ENCODE data around the gene SVIL.
A peak's percentile ranks its signal among the peaks of the same experiment; 100 is the strongest.
"Not testable (repeated sequence)": the region's sequence is repeated elsewhere in the genome, so short reads cannot be mapped to it uniquely, and the experiment has no call there.

SVIL gene

DNA sequence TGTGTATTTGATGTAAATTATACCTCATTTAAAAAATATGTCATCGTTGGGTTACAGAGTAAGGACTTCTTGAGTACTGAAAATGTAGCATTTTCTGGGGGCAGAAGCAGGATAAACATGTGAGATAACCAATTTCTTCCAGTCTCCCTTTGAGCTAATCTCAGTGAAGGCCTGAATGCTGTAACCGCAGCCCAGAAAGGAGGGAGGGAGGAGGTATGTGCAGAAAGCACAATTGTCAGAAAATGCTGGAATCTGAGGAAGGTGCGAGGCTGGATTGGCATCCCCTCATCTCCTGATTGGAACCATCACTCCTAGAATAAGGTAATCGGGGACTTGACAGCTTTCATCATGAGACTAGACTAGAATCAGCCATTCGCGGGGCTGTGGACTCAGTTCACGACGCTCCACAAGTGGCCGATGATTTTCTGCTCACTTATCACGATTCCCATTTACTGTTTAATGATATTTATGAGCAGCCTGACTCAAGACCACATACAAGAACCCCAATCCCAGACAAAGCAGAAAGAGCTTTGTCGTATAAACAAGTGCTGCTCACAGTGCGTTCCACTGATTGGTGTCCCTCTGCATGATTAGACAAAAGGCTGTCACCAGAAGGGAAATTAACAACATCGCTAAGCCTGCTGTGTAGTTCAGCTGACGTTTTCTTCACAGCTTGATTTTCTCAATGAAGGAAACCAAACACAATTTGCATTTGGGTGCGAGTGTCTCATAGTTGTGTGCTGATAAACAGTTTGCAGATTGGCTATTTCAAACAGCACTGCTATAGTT lies 93.2 kb downstream of the SVIL start:
- DNase-seq (ENCODE audit: low spot score): no peak

GRCh38 chr10:29540016-29540415 lies 94.8 kb downstream of the SVIL start:
- DNase-seq (ENCODE audit: low spot score): no peak

DNA sequence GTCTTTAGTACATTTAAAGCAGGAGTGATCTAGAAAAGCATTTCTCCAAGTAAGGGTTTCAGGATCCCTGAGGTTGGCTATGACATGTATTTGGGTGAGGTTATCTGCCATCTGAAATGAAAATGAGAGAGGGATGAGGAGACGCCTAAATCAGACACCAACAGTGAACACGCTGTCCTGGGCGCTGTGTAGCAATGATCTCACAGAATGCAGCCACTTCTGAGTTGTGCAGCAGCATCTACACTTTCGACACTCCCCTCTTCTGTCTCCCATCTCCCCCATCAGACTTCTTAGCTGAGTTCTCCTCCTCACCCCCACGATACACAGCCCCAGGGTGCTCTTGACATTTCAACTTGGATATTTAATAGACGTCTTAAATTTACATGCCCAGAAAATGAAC lies 95.4 kb downstream of the SVIL start:
- DNase-seq (ENCODE audit: low spot score): no peak

DNA sequence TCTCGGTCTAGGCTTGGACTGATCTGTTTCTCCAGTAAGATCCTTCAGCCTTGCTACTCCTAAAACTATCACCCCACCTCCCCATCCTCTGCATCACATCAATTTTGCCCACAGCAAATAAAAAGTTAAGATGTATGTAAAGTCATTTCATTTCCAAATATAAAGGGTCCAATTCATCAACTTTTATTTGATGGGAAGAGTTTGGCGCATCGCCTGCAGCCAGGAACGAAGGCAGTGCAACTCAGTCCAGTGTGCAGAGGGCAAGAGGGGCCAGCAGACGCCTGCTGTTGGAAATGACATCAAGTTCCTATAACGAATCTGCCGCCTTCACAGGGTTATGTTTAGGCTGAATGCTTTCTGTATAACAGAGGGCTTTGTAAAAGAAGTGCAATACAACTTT lies 97.0 kb downstream of the SVIL start:
- no peak for DNase-seq (ENCODE audit: low spot score)

GRCh38 chr10:29536691-29537090 lies 98.1 kb downstream of the SVIL start:
- DNase-seq (ENCODE audit: low spot score): not testable (repeated sequence)

- DNase-seq (ENCODE audit: low spot score): no peak
These were observed 98.9 kb downstream of the SVIL start for GRCh38 chr10:29535778-29536453.

- peak; percentile 85 for DNase-seq (ENCODE audit: low spot score)
These were observed 99.6 kb downstream of the SVIL start for GRCh38 chr10:29535012-29535777.

- DNase-seq (ENCODE audit: low spot score): no peak
These were observed 100.2 kb downstream of the SVIL start for GRCh38 chr10:29534590-29534989.

DNA sequence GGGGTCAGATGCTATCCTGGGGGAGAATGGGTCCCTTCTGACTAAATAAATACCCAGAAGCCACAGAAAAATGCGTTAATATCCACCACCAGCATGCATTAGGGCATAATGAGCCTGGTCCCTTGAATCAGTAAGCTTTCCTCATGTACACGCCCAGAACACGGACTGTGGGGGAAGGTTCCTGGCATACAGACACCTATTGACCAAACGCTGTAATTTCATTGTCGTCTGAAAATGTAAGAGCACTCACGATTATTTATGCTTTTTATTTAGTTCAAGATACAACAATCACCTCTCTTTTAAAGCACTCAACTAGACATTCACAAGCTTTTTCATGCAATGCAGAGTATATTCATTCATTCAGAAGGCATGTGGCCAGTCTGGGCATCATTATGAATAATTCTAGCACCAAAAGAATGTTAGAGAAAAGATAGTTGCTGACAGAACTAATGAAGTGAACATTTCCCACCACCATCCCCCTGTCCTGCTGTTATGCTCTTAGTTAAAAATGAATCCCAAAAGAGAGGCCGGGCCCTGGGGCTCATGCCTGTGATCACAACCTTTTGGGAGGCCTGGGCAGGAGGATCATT lies 101.0 kb downstream of the SVIL start:
- no peak for DNase-seq (ENCODE audit: low spot score)

- DNase-seq (ENCODE audit: low spot score): no peak
These were observed 101.7 kb downstream of the SVIL start for GRCh38 chr10:29533046-29533445.

DNA sequence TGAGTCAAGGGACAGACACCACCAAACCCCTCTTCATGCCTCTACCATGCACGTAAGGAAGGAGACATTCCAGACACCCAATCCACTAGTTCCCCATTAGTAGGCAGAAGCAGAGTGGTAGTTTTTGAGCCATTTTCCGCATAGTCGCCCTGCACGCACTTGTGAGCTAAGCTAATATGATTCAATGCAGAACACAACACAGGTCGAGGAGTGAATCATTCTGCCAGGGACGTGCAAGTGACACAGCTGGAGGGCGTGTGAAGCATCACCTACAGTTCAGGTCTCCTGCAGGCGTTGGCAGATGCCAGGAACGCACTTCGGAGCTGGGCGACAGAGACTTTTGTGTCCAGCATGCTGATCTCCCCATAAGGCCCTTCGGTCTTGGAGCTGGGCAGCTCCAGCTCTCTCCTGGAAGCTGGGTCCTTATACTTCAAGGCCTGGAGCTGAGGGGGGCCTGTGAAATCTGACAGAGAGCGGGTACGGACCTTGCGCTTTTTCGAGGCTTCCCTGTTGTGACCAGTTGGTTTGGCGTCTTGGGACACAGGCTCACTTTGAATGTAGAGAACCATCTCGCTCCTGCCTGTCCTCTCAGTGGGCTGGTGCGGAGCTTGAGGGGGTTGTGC lies 102.4 kb downstream of the SVIL start:
- no peak for DNase-seq (ENCODE audit: low spot score)

DNA sequence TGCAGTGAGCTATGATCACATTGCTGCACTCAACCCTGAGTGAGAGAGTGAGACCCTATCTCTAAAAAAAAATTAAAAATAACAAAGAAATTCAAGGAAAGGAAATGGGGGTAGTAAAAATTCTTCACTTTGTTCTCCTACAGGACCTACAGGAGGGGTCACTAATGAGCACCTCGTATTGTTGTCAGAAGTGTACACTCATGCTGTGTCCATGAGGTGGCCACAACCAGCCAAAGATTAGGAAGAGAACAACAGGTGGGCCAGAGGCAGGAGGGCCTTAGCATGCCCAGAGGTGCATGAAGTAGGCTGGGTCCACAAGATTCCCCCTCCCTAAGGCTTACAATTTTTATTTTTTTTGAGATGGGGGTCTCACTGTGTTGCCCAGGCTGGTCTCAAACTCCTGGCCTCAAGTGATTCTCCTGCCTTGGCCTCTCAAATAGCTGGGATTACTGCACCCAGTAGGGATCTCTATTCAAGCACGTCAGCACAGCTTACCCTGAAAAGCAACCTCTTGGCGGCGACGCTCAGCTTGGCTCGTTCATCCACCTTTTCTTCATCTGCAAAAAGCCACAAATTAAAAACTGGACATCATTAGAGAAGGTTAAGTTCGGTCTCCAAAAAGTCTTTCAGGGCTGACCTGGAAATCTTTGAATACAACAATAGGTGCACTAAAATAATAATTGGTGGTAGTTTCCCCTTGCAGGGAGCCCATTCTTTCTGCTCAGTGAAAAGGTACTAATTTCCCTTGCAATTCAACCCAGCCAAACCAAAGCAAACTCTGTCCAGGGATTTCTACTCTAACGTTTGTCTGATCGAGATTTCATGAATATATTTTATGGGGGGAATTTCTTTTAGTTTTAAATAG lies 104.4 kb downstream of the SVIL start:
- peak; percentile 21 for DNase-seq (ENCODE audit: low spot score)

DNA sequence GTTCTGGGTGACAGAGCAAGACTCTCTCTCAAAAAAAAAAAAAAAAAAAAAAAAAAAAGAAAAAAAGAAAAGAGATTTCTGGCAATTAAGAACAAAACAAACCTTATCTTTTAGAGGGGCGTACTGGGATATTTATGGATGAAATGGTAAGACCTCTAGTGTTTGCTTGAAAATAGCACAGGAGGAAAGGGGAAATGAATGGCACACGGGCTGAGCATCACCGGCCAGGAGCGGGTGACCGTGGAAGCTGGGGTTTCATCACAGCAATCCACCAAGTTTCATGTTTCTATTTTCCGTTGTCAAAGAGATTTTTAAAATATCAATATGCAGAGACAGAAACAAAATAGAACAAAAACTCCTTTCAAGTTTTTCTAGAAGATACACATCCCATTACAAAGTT lies 105.6 kb downstream of the SVIL start:
- DNase-seq (ENCODE audit: low spot score): no peak

- no peak for DNase-seq (ENCODE audit: low spot score)
These were observed 109.0 kb downstream of the SVIL start for GRCh38 chr10:29525762-29526161.

DNA sequence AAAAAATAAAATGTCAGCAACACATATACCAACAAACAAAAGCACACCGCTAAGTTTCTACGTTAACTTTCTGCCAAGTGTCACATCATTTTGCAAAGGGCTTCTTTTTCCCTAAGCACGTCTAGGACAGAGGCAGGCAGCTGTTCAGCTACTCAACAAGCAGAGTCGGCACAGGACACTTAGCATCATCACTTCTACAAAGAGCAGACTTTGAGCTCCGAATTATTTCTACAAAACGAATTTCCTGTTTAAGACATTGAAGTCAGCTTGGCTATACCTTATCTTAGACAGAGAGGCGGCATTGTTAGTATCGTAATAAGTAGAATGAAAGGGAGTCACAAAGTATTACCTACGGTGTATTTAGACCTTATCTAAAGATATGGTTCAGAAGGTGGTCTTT lies 110.1 kb downstream of the SVIL start:
- no peak for DNase-seq (ENCODE audit: low spot score)

DNA sequence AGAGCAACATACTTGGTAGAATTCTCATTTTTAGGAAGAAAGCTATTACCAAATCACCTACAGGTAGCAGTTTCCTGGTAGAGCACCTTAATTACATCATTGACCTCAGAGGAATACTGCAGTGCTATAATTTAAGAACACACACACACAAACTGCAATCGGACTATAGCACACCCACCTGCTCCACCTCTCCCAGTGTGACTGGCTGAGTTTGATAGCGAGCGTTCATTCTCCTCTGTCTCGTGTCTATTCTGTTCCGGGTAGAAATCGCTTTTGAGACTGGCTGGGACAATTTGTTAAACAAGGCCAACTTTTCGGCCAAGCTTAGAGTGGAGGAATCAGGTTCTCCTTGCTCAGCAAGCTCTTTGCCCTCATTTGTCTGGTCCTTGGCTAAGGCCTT lies 110.5 kb downstream of the SVIL start:
- no peak for DNase-seq (ENCODE audit: low spot score)

DNA sequence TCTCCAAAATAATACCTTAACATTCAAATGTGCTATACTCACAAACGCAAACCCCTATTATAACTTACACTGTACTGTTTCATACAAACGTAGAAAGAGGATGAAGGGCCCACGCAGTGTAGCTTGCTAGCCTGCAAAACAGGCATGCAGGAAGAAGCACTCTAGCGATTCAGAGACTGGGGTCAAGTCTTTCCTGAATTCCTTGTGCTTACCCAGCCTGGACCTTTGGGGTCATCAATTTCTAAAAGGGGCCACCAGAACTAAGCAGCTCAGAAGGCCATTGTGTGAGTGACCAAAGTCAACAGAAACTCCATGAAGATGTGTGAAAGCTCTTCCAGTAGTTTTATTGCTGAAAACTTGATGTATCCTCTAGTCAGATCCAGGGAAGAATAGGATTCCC lies 111.9 kb downstream of the SVIL start:
- no peak for DNase-seq (ENCODE audit: low spot score)

- no peak for DNase-seq (ENCODE audit: low spot score)
These were observed 112.5 kb downstream of the SVIL start for GRCh38 chr10:29522061-29522855.

GRCh38 chr10:29519659-29520058 lies 115.1 kb downstream of the SVIL start:
- DNase-seq (ENCODE audit: low spot score): no peak

DNA sequence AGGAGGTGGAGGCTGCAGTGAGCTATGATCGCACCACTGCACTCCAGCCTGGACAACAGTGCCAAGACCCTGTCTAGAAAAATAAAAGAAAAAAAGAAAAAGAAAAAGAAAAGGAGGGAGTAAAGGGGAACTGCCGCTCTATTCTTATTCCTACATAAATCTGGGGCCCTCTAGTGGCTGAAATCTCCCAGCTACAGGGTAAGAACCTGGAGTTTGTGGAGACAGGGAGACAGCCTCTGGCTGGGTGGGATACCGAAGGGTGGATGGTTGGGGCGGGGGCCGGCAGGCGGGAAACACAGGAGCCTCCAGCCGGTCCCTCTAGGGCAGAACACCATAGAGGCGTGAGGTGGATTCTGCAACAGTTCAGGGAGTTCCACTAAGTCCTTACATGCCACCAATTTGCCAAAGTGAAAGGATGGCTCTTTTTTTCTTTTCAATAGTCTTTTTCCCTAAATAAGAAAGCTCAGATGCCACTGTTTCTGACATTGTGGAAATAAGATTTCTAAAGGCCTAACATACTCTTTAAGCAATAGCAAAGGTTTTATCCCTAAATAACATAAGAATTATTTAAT lies 117.3 kb downstream of the SVIL start:
- peak; percentile 79 for DNase-seq (ENCODE audit: low spot score)

All from iPS-NIHi11 (cell line).